ENCODE data around the gene SCEL.

Gene SCEL

DNA sequence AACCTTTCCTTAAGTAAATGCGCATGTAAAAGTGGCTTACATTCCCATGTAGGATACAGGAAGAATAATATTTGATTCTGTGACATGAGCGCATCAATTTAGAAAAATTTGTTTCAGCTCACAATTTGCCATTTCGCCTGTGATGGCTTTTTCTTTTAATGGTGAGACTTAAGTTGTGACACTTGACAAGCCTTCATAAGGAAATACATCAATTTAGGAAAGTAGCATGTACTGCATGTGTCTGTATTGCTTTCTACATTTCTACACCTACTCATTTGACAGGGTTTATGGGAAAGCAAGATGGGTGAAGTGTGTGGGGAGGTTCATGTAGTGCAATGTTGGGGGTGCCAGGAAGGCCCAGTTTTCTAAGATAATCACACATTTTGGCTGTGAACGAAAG is 12.1 kb upstream of the SCEL start:
- H3K36me3 ChIP-seq (ENCODE audit: control insufficient read depth, insufficient read depth, low read length) = no peaks in the 10 kb centered on the region
- no CpG with 5 or more reads among the region's 4 CpGs for WGBS (ENCODE audit: extremely low coverage, insufficient coverage, low lambda C conversion rate)
- no peak overlapping the region for H2BK5ac ChIP-seq (ENCODE audit: low read length)

DNA sequence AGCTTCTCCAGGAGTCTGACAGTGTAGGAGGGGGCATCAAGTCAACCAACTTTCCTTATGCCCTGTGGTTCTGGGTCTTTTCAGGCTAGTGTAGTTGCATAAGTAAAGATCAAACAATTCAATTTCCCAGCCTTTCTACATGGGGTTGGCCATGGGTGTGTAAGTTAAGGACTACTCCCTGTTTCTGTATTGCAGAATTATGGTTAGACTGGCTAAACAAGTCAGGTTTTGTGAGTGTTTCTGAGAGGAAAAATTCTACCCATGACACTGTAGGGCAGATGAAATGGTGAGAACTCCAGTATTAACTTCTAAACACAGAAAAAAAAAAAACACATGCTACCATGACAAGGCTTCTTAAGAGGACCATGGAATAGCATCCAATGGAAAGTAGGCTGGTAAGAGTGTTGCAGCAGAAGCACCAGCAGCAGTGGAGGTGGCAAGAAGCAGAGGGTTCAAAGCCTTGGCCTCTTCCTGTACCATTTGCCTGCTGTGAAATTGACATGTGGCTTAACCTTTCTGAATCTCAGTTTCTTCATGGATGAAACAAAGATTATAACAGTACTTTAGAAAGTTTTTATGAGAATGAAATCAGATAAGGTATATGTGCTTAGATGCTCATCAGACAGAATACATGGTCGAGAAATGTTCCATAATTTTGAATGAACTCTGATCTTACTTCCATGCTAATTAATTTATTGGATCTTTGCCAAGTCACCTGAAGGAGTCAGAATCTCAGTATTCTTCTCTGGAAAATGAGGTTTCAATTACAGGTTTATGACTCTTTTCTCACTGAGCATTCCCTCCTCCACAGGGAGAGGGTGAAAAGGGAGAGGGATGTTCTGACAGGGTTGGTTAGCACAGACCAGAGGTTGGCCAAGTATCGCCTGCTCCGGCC is 11.4 kb upstream of the SCEL start:
- H2AK5ac ChIP-seq (ENCODE audit: low read length) = no peak overlapping the region
- H3K36me3 ChIP-seq (ENCODE audit: control insufficient read depth, insufficient read depth, low read length) = no peaks in the 10 kb centered on the region
- DNase-seq = no peak
- H3K4ac ChIP-seq (ENCODE audit: low read depth, low read length) = no peak overlapping the region
- peaks cover 12% of the 10 kb centered on the region for H3K4me1 ChIP-seq (ENCODE audit: control insufficient read depth, low read depth, low read length)
- H3K56ac ChIP-seq (ENCODE audit: low read length) = no peak overlapping the region
- peak overlapping the region; percentile 2 for H2BK15ac ChIP-seq (replicated peaks; ENCODE audit: low read depth)
- H3K27me3 ChIP-seq (ENCODE audit: insufficient read depth, low read length, poor library complexity) = no peaks in the 10 kb centered on the region
- no peak overlapping the region for H3K9ac ChIP-seq (ENCODE audit: low read length)
- peak overlapping the region; percentile 67 for H3K23ac ChIP-seq (ENCODE audit: low read length)
- no peak overlapping the region for H3K27ac ChIP-seq (ENCODE audit: low read depth, low read length)
- H2BK5ac ChIP-seq (ENCODE audit: low read length) = no peak overlapping the region
- no CpG with 5 or more reads among the region's 3 CpGs for WGBS (ENCODE audit: extremely low coverage, insufficient coverage, low lambda C conversion rate)
- H4K8ac ChIP-seq (ENCODE audit: low read depth, low read length) = no peak overlapping the region
- H3K4me3 ChIP-seq (ENCODE audit: low read length) = no peak overlapping the region
- H2BK120ac ChIP-seq (ENCODE audit: low read depth, low read length) = peak overlapping the region; percentile 82
- no peak overlapping the region for H3K4me2 ChIP-seq (ENCODE audit: low read length)
- H3K79me1 ChIP-seq (ENCODE audit: low read length) = no peaks in the 10 kb centered on the region
- peak overlapping the region; percentile 47 for H3K18ac ChIP-seq (ENCODE audit: low read length)
- H3K79me2 ChIP-seq (ENCODE audit: control insufficient read depth, insufficient read depth, low read length) = no peaks in the 10 kb centered on the region
- H4K5ac ChIP-seq (ENCODE audit: low read length) = no peak overlapping the region

More for the DNA sequence above, 12.1 kb upstream of the SCEL start:
- Histone ChIP-seq H4K8ac (ENCODE audit: low read depth, low read length) (no peak overlapping the region), H3K18ac (ENCODE audit: low read length) (peak overlapping the region; percentile 47), H3K4ac (ENCODE audit: low read depth, low read length) (no peak overlapping the region), H3K79me1 (ENCODE audit: low read length) (no peaks in the 10 kb centered on the region), H3K23ac (ENCODE audit: low read length) (no peak overlapping the region), H3K27ac (ENCODE audit: low read depth, low read length) (no peak overlapping the region), H2BK120ac (ENCODE audit: low read depth, low read length) (peak overlapping the region; percentile 82), H3K56ac (ENCODE audit: low read length) (no peak overlapping the region), H4K5ac (ENCODE audit: low read length) (no peak overlapping the region), H3K4me3 (ENCODE audit: low read length) (no peak overlapping the region), H3K9ac (ENCODE audit: low read length) (no peak overlapping the region), H2BK15ac (replicated peaks; ENCODE audit: low read depth) (peak overlapping the region; percentile 2), H3K27me3 (ENCODE audit: insufficient read depth, low read length, poor library complexity) (no peaks in the 10 kb centered on the region), H3K4me2 (ENCODE audit: low read length) (no peak overlapping the region), H3K79me2 (ENCODE audit: control insufficient read depth, insufficient read depth, low read length) (no peaks in the 10 kb centered on the region), H3K4me1 (ENCODE audit: control insufficient read depth, low read depth, low read length) (peaks cover 8% of the 10 kb centered on the region), H2AK5ac (ENCODE audit: low read length) (no peak overlapping the region)
- DNase-seq = no peak

DNA sequence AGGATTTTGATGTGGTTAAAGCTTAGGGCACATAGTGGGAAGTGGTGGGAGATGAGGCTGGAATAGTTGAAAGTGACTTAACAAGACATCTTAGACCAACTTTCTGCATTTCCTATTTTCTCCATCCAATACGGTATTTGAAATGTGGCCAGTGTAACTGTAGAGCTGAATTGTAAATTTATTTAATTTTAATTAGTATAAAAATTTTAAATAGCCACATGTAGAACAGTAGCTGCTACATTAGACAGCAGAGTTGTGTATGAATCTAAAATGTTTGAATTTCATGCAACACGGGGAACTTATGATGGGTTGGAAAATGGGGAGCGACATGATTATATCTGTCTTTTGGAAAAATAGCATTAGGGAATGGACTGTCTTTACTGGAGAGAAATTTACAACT is 7.1 kb upstream of the SCEL start:
- Histone ChIP-seq H3K4me3 (ENCODE audit: low read length) (no peak overlapping the region), H4K8ac (ENCODE audit: low read depth, low read length) (no peak overlapping the region), H3K27ac (ENCODE audit: low read depth, low read length) (no peak overlapping the region), H3K79me1 (ENCODE audit: low read length) (no peaks in the 10 kb centered on the region), H3K4me2 (ENCODE audit: low read length) (no peak overlapping the region), H2BK120ac (ENCODE audit: low read depth, low read length) (no peak overlapping the region), H4K5ac (ENCODE audit: low read length) (no peak overlapping the region), H3K79me2 (ENCODE audit: control insufficient read depth, insufficient read depth, low read length) (no peaks in the 10 kb centered on the region), H3K23ac (ENCODE audit: low read length) (no peak overlapping the region), H2BK5ac (ENCODE audit: low read length) (no peak overlapping the region), H3K18ac (ENCODE audit: low read length) (peak overlapping the region; percentile 39), H2AK5ac (ENCODE audit: low read length) (no peak overlapping the region), H3K9ac (ENCODE audit: low read length) (no peak overlapping the region), H3K56ac (ENCODE audit: low read length) (no peak overlapping the region), H3K4me1 (ENCODE audit: control insufficient read depth, low read depth, low read length) (peaks cover 7% of the 10 kb centered on the region), H3K27me3 (ENCODE audit: insufficient read depth, low read length, poor library complexity) (no peaks in the 10 kb centered on the region), H3K36me3 (ENCODE audit: control insufficient read depth, insufficient read depth, low read length) (no peaks in the 10 kb centered on the region), H3K4ac (ENCODE audit: low read depth, low read length) (no peak overlapping the region), H2BK15ac (replicated peaks; ENCODE audit: low read depth) (peak overlapping the region; percentile 85)
- no CpG with 5 or more reads among the region's 3 CpGs for WGBS (ENCODE audit: extremely low coverage, insufficient coverage, low lambda C conversion rate)
- no peak for DNase-seq

DNA sequence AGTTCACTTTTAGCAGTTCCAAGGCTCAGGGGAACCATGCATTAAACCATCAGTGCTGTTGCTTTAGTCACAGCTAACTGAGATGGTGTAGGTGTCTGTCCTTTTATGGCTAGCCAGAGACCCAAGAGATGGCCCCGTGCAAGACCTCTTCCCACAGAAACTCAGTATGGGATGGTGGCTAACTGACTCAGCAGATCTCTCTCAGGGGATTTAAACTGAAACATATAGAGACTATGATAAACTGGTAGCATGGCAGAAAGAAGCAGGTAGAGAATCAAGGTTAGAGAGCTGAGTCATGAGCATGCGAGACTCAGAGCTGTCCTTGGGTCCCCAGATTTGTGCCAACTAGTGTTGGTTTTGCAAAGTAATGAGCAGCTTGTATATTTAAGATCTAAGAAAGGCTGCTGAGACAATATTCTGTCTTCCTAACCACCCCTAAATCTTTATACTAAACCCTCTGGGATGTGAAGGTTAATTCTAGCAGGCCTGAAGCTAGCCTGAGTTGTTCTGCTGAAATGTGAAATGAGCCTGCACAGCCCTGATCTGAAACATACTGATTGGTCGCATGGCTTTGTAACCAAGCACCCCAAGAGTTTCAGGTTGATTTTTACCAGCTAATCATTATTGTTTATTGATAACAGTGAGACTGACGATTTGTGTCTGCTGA is 6.5 kb upstream of the SCEL start:
- Histone ChIP-seq H3K18ac (ENCODE audit: low read length) (peak overlapping the region; percentile 39), H3K27me3 (ENCODE audit: insufficient read depth, low read length, poor library complexity) (no peaks in the 10 kb centered on the region), H2AK5ac (ENCODE audit: low read length) (no peak overlapping the region), H3K79me2 (ENCODE audit: control insufficient read depth, insufficient read depth, low read length) (no peaks in the 10 kb centered on the region), H3K4ac (ENCODE audit: low read depth, low read length) (no peak overlapping the region), H3K4me2 (ENCODE audit: low read length) (no peak overlapping the region), H3K4me1 (ENCODE audit: control insufficient read depth, low read depth, low read length) (peaks cover 7% of the 10 kb centered on the region), H3K9ac (ENCODE audit: low read length) (no peak overlapping the region), H2BK120ac (ENCODE audit: low read depth, low read length) (no peak overlapping the region), H3K79me1 (ENCODE audit: low read length) (no peaks in the 10 kb centered on the region), H3K56ac (ENCODE audit: low read length) (no peak overlapping the region), H3K23ac (ENCODE audit: low read length) (no peak overlapping the region), H3K4me3 (ENCODE audit: low read length) (no peak overlapping the region), H4K8ac (ENCODE audit: low read depth, low read length) (no peak overlapping the region), H3K36me3 (ENCODE audit: control insufficient read depth, insufficient read depth, low read length) (no peaks in the 10 kb centered on the region), H2BK5ac (ENCODE audit: low read length) (no peak overlapping the region), H2BK15ac (replicated peaks; ENCODE audit: low read depth) (no peak overlapping the region), H4K5ac (ENCODE audit: low read length) (no peak overlapping the region), H3K27ac (ENCODE audit: low read depth, low read length) (no peak overlapping the region)
- DNase-seq = no peak
- WGBS (ENCODE audit: extremely low coverage, insufficient coverage, low lambda C conversion rate) = no CpG with 5 or more reads among the region's 4 CpGs

DNA sequence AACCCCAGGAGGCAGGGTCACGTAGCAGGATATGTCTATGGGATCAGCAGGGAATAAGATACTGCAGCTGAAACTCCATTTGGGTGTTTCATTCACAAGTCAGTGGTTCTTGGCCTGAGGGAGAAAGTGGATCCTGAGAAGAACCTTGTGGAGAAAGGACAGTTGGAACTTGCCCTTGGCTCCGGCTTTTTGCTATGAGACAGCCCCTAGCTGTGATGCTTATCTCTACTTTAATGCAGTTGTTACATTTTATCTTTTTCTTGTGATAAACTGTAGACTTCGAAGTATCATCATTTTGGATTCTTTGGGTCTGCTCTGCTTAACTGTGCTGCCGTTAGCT is 6.0 kb upstream of the SCEL start:
- Histone ChIP-seq H3K4me3 (ENCODE audit: low read length) (no peak overlapping the region), H2BK120ac (ENCODE audit: low read depth, low read length) (no peak overlapping the region), H3K36me3 (ENCODE audit: control insufficient read depth, insufficient read depth, low read length) (no peaks in the 10 kb centered on the region), H3K27ac (ENCODE audit: low read depth, low read length) (no peak overlapping the region), H3K79me2 (ENCODE audit: control insufficient read depth, insufficient read depth, low read length) (no peaks in the 10 kb centered on the region), H2BK5ac (ENCODE audit: low read length) (no peak overlapping the region), H4K5ac (ENCODE audit: low read length) (no peak overlapping the region), H3K4ac (ENCODE audit: low read depth, low read length) (no peak overlapping the region), H3K56ac (ENCODE audit: low read length) (no peak overlapping the region), H3K23ac (ENCODE audit: low read length) (no peak overlapping the region), H3K9ac (ENCODE audit: low read length) (no peak overlapping the region), H3K79me1 (ENCODE audit: low read length) (no peaks in the 10 kb centered on the region), H3K4me2 (ENCODE audit: low read length) (no peak overlapping the region), H3K4me1 (ENCODE audit: control insufficient read depth, low read depth, low read length) (peaks cover 7% of the 10 kb centered on the region), H2BK15ac (replicated peaks; ENCODE audit: low read depth) (no peak overlapping the region), H3K27me3 (ENCODE audit: insufficient read depth, low read length, poor library complexity) (no peaks in the 10 kb centered on the region), H2AK5ac (ENCODE audit: low read length) (no peak overlapping the region), H3K18ac (ENCODE audit: low read length) (no peak overlapping the region), H4K8ac (ENCODE audit: low read depth, low read length) (no peak overlapping the region)
- DNase-seq = peak; percentile 85
- no CpG with 5 or more reads among the region's 4 CpGs for WGBS (ENCODE audit: extremely low coverage, insufficient coverage, low lambda C conversion rate)

Data from mesendoderm (in vitro differentiated cells).